ENCODE data around the gene SHMT1.

Gene SHMT1

DNA sequence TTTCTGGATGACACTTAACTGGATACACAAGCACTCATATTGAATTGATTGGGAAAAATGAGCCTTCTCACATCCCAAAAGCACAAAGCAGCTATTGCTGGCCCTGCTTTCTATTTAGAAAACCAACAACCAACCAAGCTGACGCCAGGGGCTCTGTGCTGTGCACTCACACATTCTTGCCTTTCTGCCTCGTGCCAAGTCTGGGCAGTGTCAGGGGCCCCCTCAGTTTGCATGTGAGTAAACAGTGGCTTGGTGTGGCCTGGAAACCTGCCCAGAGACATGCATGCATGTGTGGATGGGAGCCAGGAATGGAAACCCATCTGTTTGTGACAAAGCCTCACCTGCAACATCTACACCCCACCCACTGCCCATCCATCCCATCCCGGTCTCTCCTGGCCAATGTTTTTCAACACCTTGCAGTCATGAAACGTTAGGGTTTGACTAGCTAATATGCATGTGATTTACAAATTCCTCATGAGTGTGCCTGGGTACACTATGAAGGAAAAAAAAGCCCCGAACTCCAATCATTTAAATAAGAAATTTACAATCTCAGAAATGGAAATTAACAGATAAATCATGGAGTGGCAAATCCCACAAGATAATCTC, 82.5 kb downstream of the SHMT1 start:
- no peak for DNase-seq

DNA sequence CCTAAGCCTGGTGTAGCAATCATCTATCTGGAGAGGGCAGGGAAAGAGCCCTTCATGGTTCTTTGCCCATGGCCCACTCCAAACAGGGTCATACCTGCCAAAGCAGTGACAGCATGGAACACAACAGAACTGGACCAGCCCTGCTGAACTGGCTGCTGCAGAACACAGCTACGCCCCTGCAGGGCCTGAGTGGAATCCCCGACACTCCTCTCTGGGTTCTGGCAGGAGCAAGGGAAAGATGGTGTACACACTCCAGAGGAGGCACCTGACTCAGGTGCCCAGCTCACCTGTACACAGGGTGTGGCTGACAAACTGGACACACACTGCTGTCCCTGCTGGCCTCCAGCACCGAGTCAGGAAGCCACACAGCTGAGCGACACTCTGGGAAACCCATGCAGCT, 83.1 kb downstream of the SHMT1 start:
- no peak for DNase-seq

DNA sequence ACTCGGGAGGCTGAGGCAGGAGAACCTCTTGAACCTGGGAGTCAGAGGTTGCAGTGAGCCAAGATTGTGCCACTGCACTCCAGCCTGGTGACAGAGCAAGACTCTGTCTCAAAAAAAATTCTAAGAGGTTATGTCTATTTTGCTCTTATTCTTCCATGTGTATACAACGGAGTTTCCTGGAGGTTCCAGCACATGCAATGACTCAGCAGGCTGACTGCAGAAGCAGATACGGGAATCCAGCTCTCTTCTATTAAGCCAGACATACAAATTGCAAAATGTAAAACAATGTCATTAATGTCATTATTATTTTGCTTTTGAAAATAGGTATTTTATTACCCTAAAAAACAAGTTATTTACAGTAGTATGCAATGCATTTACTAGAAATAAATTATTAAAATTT, 84.5 kb downstream of the SHMT1 start:
- DNase-seq = no peak
